ENCODE results near the gene RTN4. TPM values are rescaled to one million over a fixed set of nuclear protein-coding genes. Genes with fewer than 3 reads are reported as not detected.

RTN4 gene
- total RNA-seq, 1 donor from 2014 or later, result 275 TPM

GRCh38 chr2:55038428-55038827 is 11.8 kb downstream of the RTN4 start:
- intact Hi-C loops (cut with DNase I), result no loop called here
- Histone ChIP-seq H3K27me3 (no peaks in the 10 kb centered on the region), H3K4me3 (no peak overlapping the region), H3K36me3 (no peaks in the 10 kb centered on the region), H3K9me3 (peaks cover 9% of the 10 kb centered on the region), H3K27ac (no peak overlapping the region), H3K4me1 (peaks cover 17% of the 10 kb centered on the region)
- TF ChIP-seq CTCF (IDR thresholded peaks at IDR 0.05), result no peak
- no peak for DNase-seq
- ATAC-seq, result no peak

- ATAC-seq, result no peak
- Histone ChIP-seq H3K27ac (no peak overlapping the region), H3K9me3 (peaks cover 9% of the 10 kb centered on the region), H3K27me3 (no peaks in the 10 kb centered on the region), H3K4me1 (peaks cover 21% of the 10 kb centered on the region), H3K4me3 (no peak overlapping the region), H3K36me3 (no peaks in the 10 kb centered on the region)
- no peak for TF ChIP-seq CTCF (IDR thresholded peaks at IDR 0.05)
- DNase-seq, result no peak
- intact Hi-C loops (cut with DNase I), result no loop called here
Observed at GRCh38 chr2:55035716-55036115, 14.5 kb downstream of the RTN4 start.

- Histone ChIP-seq H3K4me1 (peaks cover 23% of the 10 kb centered on the region), H3K4me3 (no peak overlapping the region), H3K36me3 (no peaks in the 10 kb centered on the region), H3K27me3 (no peaks in the 10 kb centered on the region), H3K27ac (no peak overlapping the region), H3K9me3 (peaks cover 9% of the 10 kb centered on the region)
- no peak for ATAC-seq
- no peak for TF ChIP-seq CTCF (IDR thresholded peaks at IDR 0.05)
- no peak for DNase-seq
- intact Hi-C loops (cut with DNase I), result no loop called here
Observed at GRCh38 chr2:55033921-55034320, 16.3 kb downstream of the RTN4 start.

GRCh38 chr2:55033076-55033742 is 17.0 kb downstream of the RTN4 start:
- no peak for TF ChIP-seq CTCF (IDR thresholded peaks at IDR 0.05)
- H3K4me1 ChIP-seq, result peaks cover 27% of the 10 kb centered on the region
- no peak for DNase-seq
- H3K27ac ChIP-seq, result no peak overlapping the region
- H3K4me3 ChIP-seq, result no peak overlapping the region
- H3K9me3 ChIP-seq, result peaks cover 9% of the 10 kb centered on the region
- peak; percentile 72 for ATAC-seq
- intact Hi-C loops (cut with DNase I), result no loop called here
- H3K27me3 ChIP-seq, result no peaks in the 10 kb centered on the region
- H3K36me3 ChIP-seq, result no peaks in the 10 kb centered on the region

GRCh38 chr2:55031505-55031904 is 18.7 kb downstream of the RTN4 start:
- no peak for ATAC-seq
- Histone ChIP-seq H3K36me3 (no peaks in the 10 kb centered on the region), H3K4me3 (no peak overlapping the region), H3K27ac (no peak overlapping the region), H3K27me3 (no peaks in the 10 kb centered on the region), H3K4me1 (peaks cover 43% of the 10 kb centered on the region), H3K9me3 (peaks cover 9% of the 10 kb centered on the region)
- intact Hi-C loops (cut with DNase I), result no loop called here
- no peak for DNase-seq
- TF ChIP-seq CTCF (IDR thresholded peaks at IDR 0.05), result no peak

GRCh38 chr2:55030766-55031165 is 19.5 kb downstream of the RTN4 start:
- ATAC-seq (no peak), DNase-seq (no peak)
- Histone ChIP-seq H3K27ac (no peak overlapping the region), H3K27me3 (no peaks in the 10 kb centered on the region), H3K4me1 (peaks cover 50% of the 10 kb centered on the region), H3K9me3 (peaks cover 7% of the 10 kb centered on the region), H3K36me3 (no peaks in the 10 kb centered on the region), H3K4me3 (no peak overlapping the region)
- TF ChIP-seq CTCF (IDR thresholded peaks at IDR 0.05), result no peak
- intact Hi-C loops (cut with DNase I), result no loop called here
